Measurements from ENCODE around the gene KCNK7.

- TF ChIP-seq POLR2A (IDR thresholded peaks at IDR 0.05; ENCODE audit: low read depth, low read length) = peak; percentile 52; the same call in 1 of the 2 replicates
- no peak; the same call in 1 of the 2 replicates for TF ChIP-seq POLR2AphosphoS5 (IDR thresholded peaks at IDR 0.05; ENCODE audit: low read depth, low read length)
- 0 out of 2 replicates have a peak, but pooled peaks have one; percentile 3 for TF ChIP-seq TAF1 (IDR thresholded peaks at IDR 0.05; ENCODE audit: low read depth, low read length)
- TF ChIP-seq SPI1 (IDR thresholded peaks at IDR 0.05; ENCODE audit: low read depth, low read length) = 0 out of 2 replicates have a peak, but pooled peaks have one; percentile 19
Measured at GRCh38 chr11:65639623-65640482, 44.3 kb upstream of the KCNK7 start.

All from GM12891 (cell line).